ENCODE data around the gene KTI12.
"Not testable (repeated sequence)": the region's sequence is repeated elsewhere in the genome, so short reads cannot be mapped to it uniquely, and the experiment has no call there.

Gene KTI12

GRCh38 chr1:52034050-52034384 lies 407 bp upstream of the KTI12 start:
- peaks cover 4% of the 10 kb centered on the region for H3K36me3 ChIP-seq (ENCODE audit: insufficient read depth, low read length)
- H3K9me3 ChIP-seq (replicated peaks; ENCODE audit: low read length), result no peaks in the 10 kb centered on the region
- peak overlapping the region; percentile 97 for H3K4me3 ChIP-seq (ENCODE audit: low read length)
- no peaks in the 10 kb centered on the region for H3K27me3 ChIP-seq (ENCODE audit: control insufficient read depth, insufficient read depth, low read length)
- peak overlapping the region; percentile 93 for H3K4me2 ChIP-seq (ENCODE audit: low read length)
- peaks cover 17% of the 10 kb centered on the region for H3K4me1 ChIP-seq (ENCODE audit: control insufficient read depth, insufficient read depth, low read length)
- H3K9ac ChIP-seq (ENCODE audit: low read depth, low read length), result peak overlapping the region; percentile 95

- H3K4me3 ChIP-seq (ENCODE audit: low read length), result peak overlapping the region; percentile 97
- peaks cover 17% of the 10 kb centered on the region for H3K4me1 ChIP-seq (ENCODE audit: control insufficient read depth, insufficient read depth, low read length)
- no peaks in the 10 kb centered on the region for H3K9me3 ChIP-seq (replicated peaks; ENCODE audit: low read length)
- H3K36me3 ChIP-seq (ENCODE audit: insufficient read depth, low read length), result peaks cover 3% of the 10 kb centered on the region
- H3K9ac ChIP-seq (ENCODE audit: low read depth, low read length), result peak overlapping the region; percentile 95
- H3K4me2 ChIP-seq (ENCODE audit: low read length), result peak overlapping the region; percentile 93
- no peaks in the 10 kb centered on the region for H3K27me3 ChIP-seq (ENCODE audit: control insufficient read depth, insufficient read depth, low read length)
Measured at GRCh38 chr1:52032785-52033131, 852 bp downstream of the KTI12 start.

GRCh38 chr1:52032124-52032784 lies 1.4 kb downstream of the KTI12 start:
- Histone ChIP-seq H3K9me3 (replicated peaks; ENCODE audit: low read length) (no peaks in the 10 kb centered on the region), H3K4me3 (ENCODE audit: low read length) (peak overlapping the region; percentile 97), H3K27me3 (ENCODE audit: control insufficient read depth, insufficient read depth, low read length) (no peaks in the 10 kb centered on the region), H3K4me1 (ENCODE audit: control insufficient read depth, insufficient read depth, low read length) (peaks cover 17% of the 10 kb centered on the region), H3K9ac (ENCODE audit: low read depth, low read length) (peak overlapping the region; percentile 95), H3K36me3 (ENCODE audit: insufficient read depth, low read length) (peaks cover 3% of the 10 kb centered on the region), H3K4me2 (ENCODE audit: low read length) (peak overlapping the region; percentile 93)

- H3K9ac ChIP-seq (ENCODE audit: low read depth, low read length); H3K27me3 ChIP-seq (ENCODE audit: control insufficient read depth, insufficient read depth, low read length); H3K4me3 ChIP-seq (ENCODE audit: low read length); H3K4me2 ChIP-seq (ENCODE audit: low read length); H3K9me3 ChIP-seq (replicated peaks; ENCODE audit: low read length): not testable (repeated sequence)
- peaks cover 15% of the 10 kb centered on the region for H3K4me1 ChIP-seq (ENCODE audit: control insufficient read depth, insufficient read depth, low read length)
- peaks cover 16% of the 10 kb centered on the region for H3K36me3 ChIP-seq (ENCODE audit: insufficient read depth, low read length)
Measured at GRCh38 chr1:52028839-52029238, 4.8 kb downstream of the KTI12 start.

GRCh38 chr1:52028328-52028727 lies 5.3 kb downstream of the KTI12 start:
- no peaks in the 10 kb centered on the region for H3K9me3 ChIP-seq (replicated peaks; ENCODE audit: low read length)
- peaks cover 13% of the 10 kb centered on the region for H3K4me1 ChIP-seq (ENCODE audit: control insufficient read depth, insufficient read depth, low read length)
- H3K9ac ChIP-seq (ENCODE audit: low read depth, low read length), result no peak overlapping the region
- H3K27me3 ChIP-seq (ENCODE audit: control insufficient read depth, insufficient read depth, low read length), result no peaks in the 10 kb centered on the region
- H3K36me3 ChIP-seq (ENCODE audit: insufficient read depth, low read length), result peaks cover 21% of the 10 kb centered on the region
- H3K4me3 ChIP-seq (ENCODE audit: low read length), result no peak overlapping the region
- no peak overlapping the region for H3K4me2 ChIP-seq (ENCODE audit: low read length)

- peaks cover 33% of the 10 kb centered on the region for H3K36me3 ChIP-seq (ENCODE audit: insufficient read depth, low read length)
- no peaks in the 10 kb centered on the region for H3K9me3 ChIP-seq (replicated peaks; ENCODE audit: low read length)
Measured at GRCh38 chr1:52026278-52026677, 7.3 kb downstream of the KTI12 start.

GRCh38 chr1:52022133-52022532 lies 11.5 kb downstream of the KTI12 start:
- no peaks in the 10 kb centered on the region for H3K4me1 ChIP-seq (ENCODE audit: control insufficient read depth, insufficient read depth, low read length)
- H3K36me3 ChIP-seq (ENCODE audit: insufficient read depth, low read length), result peaks cover 48% of the 10 kb centered on the region
- no peak overlapping the region for H3K9ac ChIP-seq (ENCODE audit: low read depth, low read length)
- no peak overlapping the region for H3K4me3 ChIP-seq (ENCODE audit: low read length)
- no peak overlapping the region for H3K4me2 ChIP-seq (ENCODE audit: low read length)
- H3K9me3 ChIP-seq (replicated peaks; ENCODE audit: low read length), result no peaks in the 10 kb centered on the region
- H3K27me3 ChIP-seq (ENCODE audit: control insufficient read depth, insufficient read depth, low read length), result no peaks in the 10 kb centered on the region

More at GRCh38 chr1:52026278-52026677, 7.3 kb downstream of the KTI12 start:
- Histone ChIP-seq H3K27me3 (ENCODE audit: control insufficient read depth, insufficient read depth, low read length) (no peaks in the 10 kb centered on the region), H3K4me2 (ENCODE audit: low read length) (no peak overlapping the region), H3K9ac (ENCODE audit: low read depth, low read length) (no peak overlapping the region), H3K4me3 (ENCODE audit: low read length) (no peak overlapping the region), H3K4me1 (ENCODE audit: control insufficient read depth, insufficient read depth, low read length) (peaks cover under 1% of the 10 kb centered on the region)

- Histone ChIP-seq H3K4me1 (ENCODE audit: control insufficient read depth, insufficient read depth, low read length) (peaks cover 25% of the 10 kb centered on the region), H3K9ac (ENCODE audit: low read depth, low read length) (no peak overlapping the region), H3K4me3 (ENCODE audit: low read length) (no peak overlapping the region), H3K36me3 (ENCODE audit: insufficient read depth, low read length) (no peaks in the 10 kb centered on the region), H3K9me3 (replicated peaks; ENCODE audit: low read length) (no peaks in the 10 kb centered on the region), H3K4me2 (ENCODE audit: low read length) (no peak overlapping the region), H3K27me3 (ENCODE audit: control insufficient read depth, insufficient read depth, low read length) (no peaks in the 10 kb centered on the region)
Measured at GRCh38 chr1:52008071-52008809, 25.4 kb downstream of the KTI12 start.

GRCh38 chr1:52007215-52008002 lies 26.2 kb downstream of the KTI12 start:
- Histone ChIP-seq H3K4me2 (ENCODE audit: low read length) (no peak overlapping the region), H3K27me3 (ENCODE audit: control insufficient read depth, insufficient read depth, low read length) (no peaks in the 10 kb centered on the region)

GRCh38 chr1:52006081-52006553 lies 27.5 kb downstream of the KTI12 start:
- Histone ChIP-seq H3K4me3 (ENCODE audit: low read length) (peak overlapping the region; percentile 32), H3K4me1 (ENCODE audit: control insufficient read depth, insufficient read depth, low read length) (peaks cover 25% of the 10 kb centered on the region), H3K4me2 (ENCODE audit: low read length) (peak overlapping the region; percentile 71), H3K9ac (ENCODE audit: low read depth, low read length) (peak overlapping the region; percentile 80)
- not testable (repeated sequence) for H3K9me3 ChIP-seq (replicated peaks; ENCODE audit: low read length); H3K36me3 ChIP-seq (ENCODE audit: insufficient read depth, low read length); H3K27me3 ChIP-seq (ENCODE audit: control insufficient read depth, insufficient read depth, low read length)

More at GRCh38 chr1:52007215-52008002, 26.2 kb downstream of the KTI12 start:
- H3K36me3 ChIP-seq (ENCODE audit: insufficient read depth, low read length), result no peaks in the 10 kb centered on the region
- H3K9ac ChIP-seq (ENCODE audit: low read depth, low read length), result no peak overlapping the region
- peaks cover 25% of the 10 kb centered on the region for H3K4me1 ChIP-seq (ENCODE audit: control insufficient read depth, insufficient read depth, low read length)
- no peak overlapping the region for H3K4me3 ChIP-seq (ENCODE audit: low read length)
- no peaks in the 10 kb centered on the region for H3K9me3 ChIP-seq (replicated peaks; ENCODE audit: low read length)

GRCh38 chr1:52005548-52005947 lies 28.1 kb downstream of the KTI12 start:
- H3K4me2 ChIP-seq (ENCODE audit: low read length), result peak overlapping the region; percentile 71
- not testable (repeated sequence) for H3K36me3 ChIP-seq (ENCODE audit: insufficient read depth, low read length)

More at GRCh38 chr1:52005548-52005947, 28.1 kb downstream of the KTI12 start:
- H3K4me1 ChIP-seq (ENCODE audit: control insufficient read depth, insufficient read depth, low read length), result peaks cover 25% of the 10 kb centered on the region
- H3K27me3 ChIP-seq (ENCODE audit: control insufficient read depth, insufficient read depth, low read length); H3K9me3 ChIP-seq (replicated peaks; ENCODE audit: low read length): not testable (repeated sequence)
- peak overlapping the region; percentile 80 for H3K9ac ChIP-seq (ENCODE audit: low read depth, low read length)
- H3K4me3 ChIP-seq (ENCODE audit: low read length), result peak overlapping the region; percentile 32

All from skeletal muscle satellite cell (primary cell).